NB4 (cell line): ENCODE data around the gene DIPK1C.

ENCODE experiments used
- CTCF ChIP-seq: IDR thresholded peaks from one replicate; pipeline ENCODE4 v1.5.1; 2012; ENCODE audit warnings: low read depth, low read length
- MAX ChIP-seq: IDR thresholded peaks from 2 replicates; pipeline ENCODE4 v1.6.1; 2011; ENCODE audit warnings: low read depth, low read length
- POLR2A ChIP-seq: IDR thresholded peaks from 2 replicates; pipeline ENCODE4 v1.6.1; 2011; ENCODE audit warnings: mild to moderate bottlenecking; ENCODE audit not compliant: insufficient read length; ENCODE audit errors: extremely low read depth

DNA sequence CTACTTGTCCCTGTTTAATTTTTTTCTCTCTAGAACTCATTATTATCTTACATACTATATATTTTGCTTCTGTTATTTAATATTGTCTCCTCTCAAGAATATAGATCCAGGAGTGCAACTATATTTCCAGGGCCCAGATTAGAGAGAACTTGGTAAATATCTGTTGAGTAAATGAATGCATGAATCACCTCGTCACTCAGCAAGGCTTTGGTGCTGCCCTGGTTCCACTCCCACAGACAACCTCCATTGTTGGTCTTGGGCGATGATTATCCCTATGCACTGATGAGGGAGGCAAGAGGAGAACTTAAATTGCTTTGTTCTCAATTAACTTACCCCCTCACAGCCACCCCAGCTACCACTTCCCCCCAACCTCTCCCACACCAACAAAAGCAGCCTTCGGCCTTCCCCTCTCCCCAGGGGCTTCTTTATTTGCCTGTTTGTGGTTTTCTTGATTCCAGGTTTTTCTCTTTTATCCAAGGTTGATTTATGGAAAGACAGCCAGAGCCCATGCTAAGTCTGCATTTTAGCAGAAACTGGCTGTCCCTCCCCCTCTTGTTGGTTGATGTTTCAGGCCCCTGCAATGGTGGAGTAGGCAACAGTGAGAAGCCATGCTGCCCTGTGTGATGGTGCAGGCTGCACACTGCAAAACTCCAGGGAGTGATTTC is 17.0 kb upstream of the DIPK1C start:
- TF ChIP-seq POLR2A (no peak), CTCF (no peak), MAX (no peak)
